ENCODE data around the gene CLECL1. TPM values are rescaled to one million over a fixed set of nuclear protein-coding genes. Genes with fewer than 3 reads are reported as not detected.
"Not testable (repeated sequence)": the region's sequence is repeated elsewhere in the genome, so short reads cannot be mapped to it uniquely, and the experiment has no call there.

The CLECL1 gene
- total RNA-seq, 2 donors from 2014 or later: 1.9 TPM; not detected in 1

GRCh38 chr12:9694241-9694640 is 38.7 kb downstream of the CLECL1 start:
- no peak overlapping the region for H3K4me3 ChIP-seq
- no peak for ATAC-seq (ENCODE audit: insufficient number of reproducible peaks, low FRiP score, low read depth)
- no peak for DNase-seq (ENCODE audit: low spot score)
- H3K9me3 ChIP-seq: no peaks in the 10 kb centered on the region
- H3K36me3 ChIP-seq: peaks cover 19% of the 10 kb centered on the region
- H3K27me3 ChIP-seq (replicated peaks; ENCODE audit: insufficient read depth): no peaks in the 10 kb centered on the region
- TF ChIP-seq CTCF (IDR thresholded peaks at IDR 0.05): no peak
- no peaks in the 10 kb centered on the region for H3K4me1 ChIP-seq (ENCODE audit: control insufficient read depth in 1 of 2, low read depth in 2 of 2)
- H3K27ac ChIP-seq: no peak overlapping the region

- ATAC-seq (ENCODE audit: insufficient number of reproducible peaks, low FRiP score, low read depth) (no peak), DNase-seq (ENCODE audit: low spot score) (no peak)
- TF ChIP-seq CTCF (IDR thresholded peaks at IDR 0.05): no peak
- Histone ChIP-seq H3K27me3 (replicated peaks; ENCODE audit: insufficient read depth) (no peaks in the 10 kb centered on the region), H3K27ac (no peak overlapping the region), H3K4me3 (no peak overlapping the region), H3K4me1 (ENCODE audit: control insufficient read depth in 1 of 2, low read depth in 2 of 2) (no peaks in the 10 kb centered on the region), H3K36me3 (peaks cover 30% of the 10 kb centered on the region), H3K9me3 (no peaks in the 10 kb centered on the region)
Measured at GRCh38 chr12:9692909-9693308, 40.0 kb downstream of the CLECL1 start.

GRCh38 chr12:9687228-9687627 is 45.7 kb downstream of the CLECL1 start:
- peaks cover 5% of the 10 kb centered on the region for H3K9me3 ChIP-seq
- no peak overlapping the region for H3K4me3 ChIP-seq
- ATAC-seq (ENCODE audit: insufficient number of reproducible peaks, low FRiP score, low read depth) (no peak), DNase-seq (ENCODE audit: low spot score) (no peak)
- no peaks in the 10 kb centered on the region for H3K4me1 ChIP-seq (ENCODE audit: control insufficient read depth in 1 of 2, low read depth in 2 of 2)
- TF ChIP-seq CTCF (IDR thresholded peaks at IDR 0.05): no peak
- no peak overlapping the region for H3K27ac ChIP-seq
- peaks cover 15% of the 10 kb centered on the region for H3K36me3 ChIP-seq
- no peaks in the 10 kb centered on the region for H3K27me3 ChIP-seq (replicated peaks; ENCODE audit: insufficient read depth)

- Histone ChIP-seq H3K27me3 (replicated peaks; ENCODE audit: insufficient read depth) (no peaks in the 10 kb centered on the region), H3K4me3 (no peak overlapping the region), H3K9me3 (peaks cover 5% of the 10 kb centered on the region), H3K36me3 (peaks cover 12% of the 10 kb centered on the region), H3K27ac (no peak overlapping the region), H3K4me1 (ENCODE audit: control insufficient read depth in 1 of 2, low read depth in 2 of 2) (no peaks in the 10 kb centered on the region)
- ATAC-seq (ENCODE audit: insufficient number of reproducible peaks, low FRiP score, low read depth): no peak
- no peak for TF ChIP-seq CTCF (IDR thresholded peaks at IDR 0.05)
- no peak for DNase-seq (ENCODE audit: low spot score)
Measured at GRCh38 chr12:9685915-9686314, 47.0 kb downstream of the CLECL1 start.

DNA sequence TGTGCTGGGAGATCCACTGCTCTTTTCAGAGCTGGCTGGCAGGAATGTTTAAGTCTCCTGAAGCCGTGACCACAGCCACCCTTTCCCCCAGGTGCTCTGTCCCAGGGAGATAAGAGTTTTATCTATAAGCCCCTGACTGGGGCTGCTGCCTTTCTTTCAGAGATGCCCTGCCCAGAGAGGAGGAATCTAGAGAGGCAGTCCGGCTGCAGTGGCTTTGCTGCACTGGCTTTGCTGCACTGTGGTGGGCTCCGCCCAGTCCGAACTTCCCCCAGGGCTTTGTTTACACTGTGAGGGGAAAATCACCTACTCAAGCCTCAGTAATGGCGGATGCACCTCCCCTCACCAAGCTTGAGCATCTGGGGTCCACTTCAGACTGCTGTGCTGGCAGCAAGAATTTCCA is 47.5 kb downstream of the CLECL1 start:
- H3K9me3 ChIP-seq; H3K4me3 ChIP-seq; H3K27ac ChIP-seq; H3K27me3 ChIP-seq (replicated peaks; ENCODE audit: insufficient read depth); H3K4me1 ChIP-seq (ENCODE audit: control insufficient read depth in 1 of 2, low read depth in 2 of 2); DNase-seq (ENCODE audit: low spot score); ATAC-seq (ENCODE audit: insufficient number of reproducible peaks, low FRiP score, low read depth): not testable (repeated sequence)
- peaks cover 12% of the 10 kb centered on the region for H3K36me3 ChIP-seq

DNA sequence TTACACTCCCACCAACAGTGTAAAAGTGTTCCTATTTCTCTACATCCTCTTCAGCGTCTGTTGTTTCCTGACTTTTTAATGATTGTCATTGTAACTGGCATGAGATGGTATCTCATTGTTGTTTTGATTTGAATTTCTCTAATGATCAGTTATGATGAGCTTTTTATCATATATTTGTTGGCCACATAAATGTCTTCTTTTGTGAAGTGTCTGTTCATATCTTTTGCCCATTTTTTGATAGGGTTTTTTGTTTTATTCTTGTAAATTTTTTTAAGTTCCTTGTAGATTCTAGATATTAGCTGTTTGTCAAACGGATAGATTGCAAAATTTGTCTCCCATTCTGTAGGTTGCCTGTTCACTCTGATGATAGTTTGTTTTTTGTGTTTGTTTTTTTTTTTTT is 49.9 kb downstream of the CLECL1 start:
- ATAC-seq (ENCODE audit: insufficient number of reproducible peaks, low FRiP score, low read depth); H3K36me3 ChIP-seq: not testable (repeated sequence)

DNA sequence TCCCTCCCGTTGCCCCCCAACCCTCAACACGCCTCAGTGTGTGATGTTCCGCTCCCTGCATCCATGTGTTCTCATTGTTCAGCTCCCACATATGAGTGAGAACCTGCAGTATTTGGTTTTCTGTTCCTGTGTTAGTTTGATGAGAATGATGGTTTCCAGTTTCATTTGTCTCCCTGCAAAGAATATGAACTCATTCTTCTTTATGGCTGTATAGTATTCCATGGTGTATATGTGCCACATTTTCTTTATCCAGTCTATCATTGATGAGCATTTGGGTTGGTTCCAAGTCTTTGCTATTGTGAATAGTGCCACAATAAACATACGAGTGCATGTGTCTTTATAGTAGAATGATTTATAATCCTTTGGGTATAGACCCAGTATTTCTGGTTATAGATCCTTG is 50.4 kb downstream of the CLECL1 start:
- not testable (repeated sequence) for H3K4me1 ChIP-seq (ENCODE audit: control insufficient read depth in 1 of 2, low read depth in 2 of 2); DNase-seq (ENCODE audit: low spot score); H3K9me3 ChIP-seq; H3K27me3 ChIP-seq (replicated peaks; ENCODE audit: insufficient read depth); H3K27ac ChIP-seq; H3K36me3 ChIP-seq; ATAC-seq (ENCODE audit: insufficient number of reproducible peaks, low FRiP score, low read depth); H3K4me3 ChIP-seq

More for the DNA sequence above, 49.9 kb downstream of the CLECL1 start:
- not testable (repeated sequence) for H3K4me3 ChIP-seq; H3K27me3 ChIP-seq (replicated peaks; ENCODE audit: insufficient read depth); H3K27ac ChIP-seq; H3K9me3 ChIP-seq; DNase-seq (ENCODE audit: low spot score); H3K4me1 ChIP-seq (ENCODE audit: control insufficient read depth in 1 of 2, low read depth in 2 of 2)

Data from thoracic aorta (tissue), 2 donors.